Tibial artery (tissue), 4 donors: Measurements from ENCODE around the gene MARVELD1.
"Not testable (repeated sequence)": the region's sequence is repeated elsewhere in the genome, so short reads cannot be mapped to it uniquely, and the experiment has no call there.

ENCODE experiments used
- DNase-seq, 2 donors: peaks; one replicate each; pipeline ENCODE4 v3.0.0-alpha.2; 2019
- H3K27ac ChIP-seq, 2 donors: fragments of 200-600 bp; sonication (generic) in 1 of 2; 1 replicate in 1 of 2; 2 replicates in 1 of 2; pipeline ENCODE4 v1.5.1; 2018 to 2019; ENCODE audit warnings: mild to moderate bottlenecking in 1 of 2
- H3K27me3 ChIP-seq, 2 donors: fragments of 200-600 bp; sonication (generic) in 1 of 2; one replicate each; pipeline versions ENCODE4 v1.5.1 to v1.6.0; 2016 to 2019
- H3K36me3 ChIP-seq, 3 donors: fragments of 200-600 bp; sonication (generic) in 2 of 3; one replicate each; pipeline ENCODE4 v1.5.1; 2016 to 2019; ENCODE audit warnings: mild to moderate bottlenecking in 2 of 3
- H3K4me1 ChIP-seq, 4 donors: fragments of 200-600 bp; sonication (generic) in 2 of 4; 1 replicate in 3 of 4; 2 replicates in 1 of 4; pipeline ENCODE4 v1.5.1; 2016 to 2019
- H3K4me3 ChIP-seq, 2 donors: fragments of 200-600 bp; sonication (generic) in 1 of 2; 1 replicate in 1 of 2; 2 replicates in 1 of 2; pipeline ENCODE4 v1.5.1; 2018 to 2019; ENCODE audit warnings: mild to moderate bottlenecking in 2 of 2
- H3K9me3 ChIP-seq, 3 donors: fragments of 200-600 bp; sonication (generic) in 1 of 3; one replicate each; pipeline ENCODE4 v1.5.1; 2016 to 2019
- intact Hi-C: fragments of 100-400 bp; cut with DNase I; formaldehyde crosslinking; loops from one replicate; pipeline ENCODE4 v1.15.0; 2023; ENCODE audit warnings: low total_unique reads
- TF ChIP-seq, protein P1 (sequence below), 2 experiments: fragments of 200-600 bp in 1 of 2; fragments of 450-650 bp in 1 of 2; IDR thresholded peaks; one replicate each; pipeline ENCODE4 v1.5.1; 2017 to 2019; ENCODE audit warnings: antibody characterized with exemption in 2 of 2, mild to moderate bottlenecking in 1 of 2, moderate library complexity in 1 of 2

The MARVELD1 gene

DNA sequence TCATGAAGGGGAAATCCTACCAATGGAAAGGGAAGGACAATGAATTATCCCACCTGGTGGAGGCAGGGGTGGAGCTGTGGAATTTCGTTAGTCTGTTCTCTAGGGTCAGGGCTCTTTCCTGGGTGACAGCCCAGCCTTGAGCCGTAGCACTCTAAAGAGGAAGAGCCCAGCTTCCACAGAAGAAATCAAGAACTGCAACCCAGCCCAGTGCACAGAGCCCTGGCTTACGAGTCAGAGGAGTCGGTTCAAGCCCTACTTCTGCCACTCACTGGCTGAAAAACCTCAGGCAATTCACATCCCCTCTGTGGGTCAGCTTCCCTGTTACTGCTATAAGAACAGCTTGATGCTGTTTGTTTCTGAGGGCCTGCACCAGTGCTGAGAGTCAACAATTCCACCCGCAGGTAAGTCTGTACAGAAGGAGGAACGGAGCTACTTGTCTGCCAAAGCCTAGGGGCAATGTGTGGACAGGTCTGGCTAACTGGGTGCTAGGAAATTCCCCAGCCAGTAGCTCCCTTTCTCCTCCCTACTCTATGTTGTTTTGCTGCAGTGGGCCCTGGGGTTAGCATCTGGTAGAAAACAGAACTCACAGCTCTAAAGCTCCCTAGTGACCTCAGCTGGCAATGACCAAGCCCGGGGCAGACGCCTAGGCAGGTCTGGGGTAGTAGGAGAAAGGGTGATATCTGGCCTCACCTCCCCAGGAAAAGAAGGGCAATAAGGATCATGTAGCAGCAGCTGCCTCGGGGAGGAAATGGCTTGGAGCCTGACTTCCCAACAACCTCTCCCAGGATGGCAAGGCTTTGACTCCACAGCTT, 29.8 kb upstream of the MARVELD1 start:
- Histone ChIP-seq H3K27ac (peak overlapping the region; percentile 95 to 96), H3K27me3 (no peaks in the 10 kb centered on the region), H3K9me3 (no peaks in the 10 kb centered on the region), H3K36me3 (peaks cover 8 to 12% (median 10%) of the 10 kb centered on the region in 3 donors), H3K4me3 (peak overlapping the region; percentile 77 to 84), H3K4me1 (peaks cover 0 to 59% (median 46%) of the 10 kb centered on the region in 4 donors)
- TF ChIP-seq, protein P1, sequence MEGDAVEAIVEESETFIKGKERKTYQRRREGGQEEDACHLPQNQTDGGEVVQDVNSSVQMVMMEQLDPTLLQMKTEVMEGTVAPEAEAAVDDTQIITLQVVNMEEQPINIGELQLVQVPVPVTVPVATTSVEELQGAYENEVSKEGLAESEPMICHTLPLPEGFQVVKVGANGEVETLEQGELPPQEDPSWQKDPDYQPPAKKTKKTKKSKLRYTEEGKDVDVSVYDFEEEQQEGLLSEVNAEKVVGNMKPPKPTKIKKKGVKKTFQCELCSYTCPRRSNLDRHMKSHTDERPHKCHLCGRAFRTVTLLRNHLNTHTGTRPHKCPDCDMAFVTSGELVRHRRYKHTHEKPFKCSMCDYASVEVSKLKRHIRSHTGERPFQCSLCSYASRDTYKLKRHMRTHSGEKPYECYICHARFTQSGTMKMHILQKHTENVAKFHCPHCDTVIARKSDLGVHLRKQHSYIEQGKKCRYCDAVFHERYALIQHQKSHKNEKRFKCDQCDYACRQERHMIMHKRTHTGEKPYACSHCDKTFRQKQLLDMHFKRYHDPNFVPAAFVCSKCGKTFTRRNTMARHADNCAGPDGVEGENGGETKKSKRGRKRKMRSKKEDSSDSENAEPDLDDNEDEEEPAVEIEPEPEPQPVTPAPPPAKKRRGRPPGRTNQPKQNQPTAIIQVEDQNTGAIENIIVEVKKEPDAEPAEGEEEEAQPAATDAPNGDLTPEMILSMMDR (IDR thresholded peaks at IDR 0.05), result no peak
- intact Hi-C loops, result no loop called here
- DNase-seq, result peak in 1 of 2 donors; percentile 44

DNA sequence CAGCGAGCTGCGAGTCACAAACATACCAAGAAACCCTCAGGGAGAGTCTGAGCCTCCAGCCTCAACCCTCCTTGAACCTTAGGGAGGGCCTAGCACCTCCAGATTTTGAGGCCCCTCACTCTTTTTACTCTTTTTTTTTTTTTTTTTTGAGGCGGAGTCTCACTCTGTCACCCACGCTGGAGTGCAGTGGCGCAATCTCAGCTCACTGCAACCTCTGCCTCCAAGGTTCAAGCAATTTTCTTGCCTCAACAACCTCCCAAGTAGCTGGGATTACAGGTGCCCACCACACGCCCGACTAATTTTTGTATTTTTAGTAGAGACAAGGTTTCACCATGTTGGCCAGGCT, 29.2 kb upstream of the MARVELD1 start:
- H3K4me1 ChIP-seq, result peaks cover 0 to 64% (median 50%) of the 10 kb centered on the region in 4 donors
- peak overlapping the region; percentile 95 to 96 for H3K27ac ChIP-seq
- intact Hi-C loops, H3K9me3 ChIP-seq, DNase-seq, H3K36me3 ChIP-seq, H3K27me3 ChIP-seq: not testable (repeated sequence)
- H3K4me3 ChIP-seq, result peak overlapping the region; percentile 77 to 84

DNA sequence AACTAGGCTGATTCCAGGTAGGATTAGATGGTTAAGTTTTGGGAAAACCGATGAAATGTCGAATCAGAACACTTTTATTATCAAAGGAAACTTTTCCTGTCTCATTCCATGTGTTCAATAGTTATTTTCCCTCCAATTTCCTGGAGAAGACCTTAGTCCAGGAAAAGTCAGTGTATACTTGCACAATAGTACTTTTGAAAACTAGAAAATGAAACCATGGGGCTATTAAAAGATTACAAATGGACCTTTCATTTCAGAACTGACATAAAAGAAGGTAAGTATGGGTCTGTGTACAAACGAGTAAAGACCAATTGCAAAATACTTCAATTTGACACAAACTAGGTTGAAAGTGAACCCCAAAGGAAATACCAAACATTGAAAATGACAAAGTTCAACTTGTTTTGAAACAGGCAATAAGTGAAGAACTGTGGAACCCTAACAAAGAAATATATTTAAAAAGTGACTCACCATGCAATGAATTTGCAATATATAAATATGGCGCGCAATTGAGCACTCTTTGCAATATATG, 28.6 kb upstream of the MARVELD1 start:
- Histone ChIP-seq H3K4me3 (peak overlapping the region; percentile 77 to 84), H3K27ac (peak overlapping the region; percentile 95 to 96), H3K9me3 (no peaks in the 10 kb centered on the region), H3K27me3 (no peaks in the 10 kb centered on the region), H3K4me1 (peaks cover 0 to 64% (median 50%) of the 10 kb centered on the region in 4 donors), H3K36me3 (peaks cover 0 to 1% (median 0%) of the 10 kb centered on the region in 3 donors)
- TF ChIP-seq, protein P1 (IDR thresholded peaks at IDR 0.05), result no peak
- no peak for DNase-seq
- intact Hi-C loops, result no loop called here

DNA sequence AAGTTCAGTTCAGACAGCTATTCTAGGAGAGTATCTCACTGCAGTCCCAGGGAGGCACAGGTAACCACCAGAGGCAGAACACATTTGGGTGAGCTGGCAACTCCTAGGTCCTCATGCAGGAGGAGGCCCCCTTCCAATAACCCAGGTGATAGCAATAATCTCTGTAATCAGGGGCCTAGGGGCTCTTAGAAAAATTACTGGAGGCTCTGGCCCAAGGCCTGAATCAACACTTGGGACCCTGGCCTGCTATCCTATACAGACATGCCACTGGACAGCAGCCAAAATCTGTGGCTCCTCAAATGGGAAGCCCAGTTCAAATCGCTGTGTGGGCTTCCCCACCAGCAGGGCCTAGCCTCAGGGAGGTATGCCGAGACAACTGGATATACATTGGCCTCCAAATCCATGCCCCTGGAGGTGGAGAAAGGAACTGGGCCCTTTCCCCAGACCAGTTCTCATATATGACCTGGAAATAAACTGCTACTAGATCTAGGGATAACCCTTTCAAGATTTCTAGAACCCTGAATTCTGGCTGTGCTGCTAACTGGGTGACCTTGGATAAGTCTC, 28.1 kb upstream of the MARVELD1 start:
- TF ChIP-seq, protein P1 (IDR thresholded peaks at IDR 0.05), result peak; percentile 17 to 27
- H3K4me1 ChIP-seq, result peaks cover 0 to 61% (median 50%) of the 10 kb centered on the region in 4 donors
- H3K27ac ChIP-seq, result peak overlapping the region; percentile 95 to 96
- no peaks in the 10 kb centered on the region for H3K27me3 ChIP-seq
- H3K36me3 ChIP-seq, result no peaks in the 10 kb centered on the region
- no peaks in the 10 kb centered on the region for H3K9me3 ChIP-seq
- no peak for DNase-seq
- intact Hi-C loops, result no loop called here
- H3K4me3 ChIP-seq, result peak overlapping the region; percentile 77 to 84

DNA sequence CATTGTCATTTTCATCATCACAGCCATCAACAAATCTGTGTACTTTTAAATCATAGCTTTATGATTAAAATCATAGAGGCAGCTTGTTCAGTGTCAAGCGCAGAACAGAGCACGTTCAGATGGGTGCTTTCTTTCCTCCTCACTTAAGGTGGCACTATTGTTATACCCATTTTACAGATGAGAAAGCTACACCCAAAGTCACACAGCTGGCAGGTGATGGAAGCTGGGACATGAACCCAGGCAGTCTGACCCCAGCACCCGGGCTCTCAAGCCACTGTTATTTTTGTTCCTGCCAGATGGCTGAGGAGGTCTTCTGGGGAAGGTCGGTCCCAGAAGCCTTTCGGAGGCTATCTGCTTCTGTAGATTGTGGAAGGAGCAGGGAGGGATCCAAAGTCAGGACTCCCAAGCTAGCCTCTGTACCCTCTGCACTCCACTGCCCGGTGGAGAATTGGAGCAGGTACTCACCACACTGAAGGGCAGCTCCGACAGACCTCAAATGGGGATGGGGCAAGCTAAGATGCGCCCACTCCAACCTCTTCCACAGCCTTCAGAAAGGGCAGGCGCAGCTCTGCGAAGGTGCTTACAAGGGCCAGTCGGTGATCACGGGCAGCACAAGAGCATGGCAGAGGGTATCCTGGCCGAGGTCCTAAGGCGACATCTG, 27.1 kb upstream of the MARVELD1 start:
- intact Hi-C loops, result no loop called here
- H3K4me1 ChIP-seq, result peaks cover 0 to 61% (median 50%) of the 10 kb centered on the region in 4 donors

More for the DNA sequence above, 27.1 kb upstream of the MARVELD1 start:
- Histone ChIP-seq H3K9me3 (no peaks in the 10 kb centered on the region), H3K27ac (peak overlapping the region; percentile 95 to 96), H3K4me3 (peak overlapping the region; percentile 77 to 84), H3K27me3 (no peaks in the 10 kb centered on the region), H3K36me3 (no peaks in the 10 kb centered on the region)
- DNase-seq, result no peak
- TF ChIP-seq, protein P1 (IDR thresholded peaks at IDR 0.05), result no peak
